ENCODE data around the gene NRDE2. TPM values are rescaled to one million over a fixed set of nuclear protein-coding genes. Genes with fewer than 3 reads are reported as not detected.

NRDE2 gene
- total RNA-seq, 1 experiment from 2014 or later = 18.0 TPM

DNA sequence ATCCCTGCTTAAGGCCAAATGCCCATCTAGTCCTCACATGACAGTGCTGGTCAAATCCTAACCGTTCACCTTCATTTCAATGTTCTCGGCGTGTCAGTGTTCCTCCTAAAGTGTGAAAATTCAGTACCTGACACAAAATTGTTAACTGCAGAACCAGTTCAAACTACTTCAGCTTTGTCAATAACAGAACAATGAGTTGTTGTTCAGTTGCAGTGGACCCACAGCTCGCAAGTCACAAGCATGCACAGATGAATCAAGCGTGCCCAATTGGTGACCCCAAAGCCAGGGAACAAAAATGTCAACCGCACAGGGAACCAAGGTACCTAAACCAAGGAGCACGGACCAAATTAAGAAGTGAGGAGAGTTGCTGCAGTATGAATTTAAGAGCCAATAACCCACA, 23.2 kb downstream of the NRDE2 start:
- Histone ChIP-seq H3K9me3 (no peaks in the 10 kb centered on the region), H3K4me1 (no peaks in the 10 kb centered on the region), H3K4me3 (ENCODE audit: low read depth, low read length) (no peak overlapping the region), H3K27me3 (replicated peaks; ENCODE audit: control insufficient read depth, insufficient read depth, low read length) (no peaks in the 10 kb centered on the region), H3K36me3 (ENCODE audit: control insufficient read depth, insufficient read depth, low read length) (no peaks in the 10 kb centered on the region; the same call in 1 of the 2 replicates)
- Mint-ChIP-seq H3K36me3 (ENCODE audit: insufficient read depth, unreplicated experiment) (peaks cover 33% of the 10 kb centered on the region), H3K9me3 (ENCODE audit: unreplicated experiment) (no peaks in the 10 kb centered on the region), H3K27ac (ENCODE audit: unreplicated experiment) (no peak overlapping the region), H3K27me3 (ENCODE audit: insufficient read depth, unreplicated experiment) (no peaks in the 10 kb centered on the region), H3K4me1 (ENCODE audit: low read depth, unreplicated experiment) (no peaks in the 10 kb centered on the region), H3K4me3 (ENCODE audit: unreplicated experiment) (no peak overlapping the region)
- ChIA-PET CTCF (interaction anchor here (0.7 kb wide), 1 partner anchor 578 kb away, joined by 4 read pairs; no protein-coding TSS in a partner anchor), POLR2A (interaction anchor here (0.6 kb wide), 1 partner anchor 70 kb away, joined by 11 read pairs; no protein-coding TSS in a partner anchor)
- TF ChIP-seq CTCF (IDR thresholded peaks at IDR 0.05; ENCODE audit: insufficient read depth in 1 of 2, low read depth in 1 of 2, low read length in 1 of 2, severe bottlenecking in 1 of 2, unreplicated experiment in 1 of 2) = no peak
- intact Hi-C loops (cut with micrococcal nuclease; ENCODE audit: unreplicated experiment) = loop anchor here (10.0 kb wide), 1 partner anchor 286 kb away; no protein-coding TSS in a partner anchor
- no peak for DNase-seq
- BruUV-seq (replicated peaks) = no TSS peak

DNA sequence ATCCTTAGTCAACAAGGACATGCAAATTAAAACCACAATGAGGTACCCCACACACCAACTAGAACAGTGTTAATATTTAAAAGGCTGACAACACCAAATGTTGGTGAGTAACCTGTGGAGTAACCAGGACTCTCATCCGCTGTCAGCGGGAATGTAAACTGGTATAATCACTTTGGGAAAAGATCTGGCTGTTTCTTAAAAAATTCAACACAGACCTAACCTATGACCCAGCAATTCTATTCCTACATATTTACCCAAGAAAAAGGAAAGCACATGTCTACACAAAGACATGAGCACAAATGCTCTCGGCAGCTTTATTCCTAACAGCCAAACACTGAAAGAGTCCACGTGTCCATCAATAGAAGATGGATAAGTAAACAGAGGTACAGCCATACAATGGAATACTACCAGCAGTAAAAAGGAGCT, 26.6 kb downstream of the NRDE2 start:
- Histone ChIP-seq H3K9me3 (no peaks in the 10 kb centered on the region), H3K36me3 (ENCODE audit: control insufficient read depth, insufficient read depth, low read length) (no peaks in the 10 kb centered on the region; the same call in 1 of the 2 replicates), H3K27me3 (replicated peaks; ENCODE audit: control insufficient read depth, insufficient read depth, low read length) (no peaks in the 10 kb centered on the region), H3K4me3 (ENCODE audit: low read depth, low read length) (no peak overlapping the region), H3K4me1 (no peaks in the 10 kb centered on the region)
- Mint-ChIP-seq H3K4me3 (ENCODE audit: unreplicated experiment) (no peak overlapping the region), H3K27me3 (ENCODE audit: insufficient read depth, unreplicated experiment) (no peaks in the 10 kb centered on the region), H3K9me3 (ENCODE audit: unreplicated experiment) (no peaks in the 10 kb centered on the region), H3K36me3 (ENCODE audit: insufficient read depth, unreplicated experiment) (peaks cover 32% of the 10 kb centered on the region), H3K27ac (ENCODE audit: unreplicated experiment) (no peak overlapping the region), H3K4me1 (ENCODE audit: low read depth, unreplicated experiment) (no peaks in the 10 kb centered on the region)
- DNase-seq = no peak
- CTCF ChIA-PET = no interaction called here
- intact Hi-C loops (cut with micrococcal nuclease; ENCODE audit: unreplicated experiment) = loop anchor here (10.0 kb wide), 1 partner anchor 290 kb away; no protein-coding TSS in a partner anchor
- POLR2A ChIA-PET = no interaction called here
- no peak for TF ChIP-seq CTCF (IDR thresholded peaks at IDR 0.05; ENCODE audit: insufficient read depth in 1 of 2, low read depth in 1 of 2, low read length in 1 of 2, severe bottlenecking in 1 of 2, unreplicated experiment in 1 of 2)
- BruUV-seq (replicated peaks) = no TSS peak

- no peak for TF ChIP-seq CTCF (IDR thresholded peaks at IDR 0.05; ENCODE audit: insufficient read depth in 1 of 2, low read depth in 1 of 2, low read length in 1 of 2, severe bottlenecking in 1 of 2, unreplicated experiment in 1 of 2)
- no peak overlapping the region for H3K27ac Mint-ChIP-seq (ENCODE audit: unreplicated experiment)
- H3K9me3 Mint-ChIP-seq (ENCODE audit: unreplicated experiment) = no peaks in the 10 kb centered on the region
- H3K27me3 ChIP-seq (replicated peaks; ENCODE audit: control insufficient read depth, insufficient read depth, low read length) = no peaks in the 10 kb centered on the region
- H3K4me3 ChIP-seq (ENCODE audit: low read depth, low read length) = no peak overlapping the region
- no peaks in the 10 kb centered on the region; the same call in 1 of the 2 replicates for H3K36me3 ChIP-seq (ENCODE audit: control insufficient read depth, insufficient read depth, low read length)
- POLR2A ChIA-PET = no interaction called here
- no peaks in the 10 kb centered on the region for H3K9me3 ChIP-seq
- BruUV-seq (replicated peaks) = no TSS peak
- H3K4me3 Mint-ChIP-seq (ENCODE audit: unreplicated experiment) = no peak overlapping the region
- CTCF ChIA-PET = no interaction called here
- no peaks in the 10 kb centered on the region for H3K4me1 Mint-ChIP-seq (ENCODE audit: low read depth, unreplicated experiment)
- intact Hi-C loops (cut with micrococcal nuclease; ENCODE audit: unreplicated experiment) = loop anchor here (1.0 to 10.0 kb wide), 2 partner anchors 8 to 290 kb away; no protein-coding TSS in a partner anchor
- H3K36me3 Mint-ChIP-seq (ENCODE audit: insufficient read depth, unreplicated experiment) = peaks cover 25% of the 10 kb centered on the region
- H3K4me1 ChIP-seq = no peaks in the 10 kb centered on the region
- no peaks in the 10 kb centered on the region for H3K27me3 Mint-ChIP-seq (ENCODE audit: insufficient read depth, unreplicated experiment)
- no peak for DNase-seq
Observed at GRCh38 chr14:90304502-90304901, 27.2 kb downstream of the NRDE2 start.

Measured in Caco-2 (cell line).